Measurements from ENCODE around the gene CDH5. TPM values are rescaled to one million over a fixed set of nuclear protein-coding genes. Genes with fewer than 3 reads are reported as not detected.

Gene CDH5
- total RNA-seq, 1 donor from 2014 or later, result not detected

DNA sequence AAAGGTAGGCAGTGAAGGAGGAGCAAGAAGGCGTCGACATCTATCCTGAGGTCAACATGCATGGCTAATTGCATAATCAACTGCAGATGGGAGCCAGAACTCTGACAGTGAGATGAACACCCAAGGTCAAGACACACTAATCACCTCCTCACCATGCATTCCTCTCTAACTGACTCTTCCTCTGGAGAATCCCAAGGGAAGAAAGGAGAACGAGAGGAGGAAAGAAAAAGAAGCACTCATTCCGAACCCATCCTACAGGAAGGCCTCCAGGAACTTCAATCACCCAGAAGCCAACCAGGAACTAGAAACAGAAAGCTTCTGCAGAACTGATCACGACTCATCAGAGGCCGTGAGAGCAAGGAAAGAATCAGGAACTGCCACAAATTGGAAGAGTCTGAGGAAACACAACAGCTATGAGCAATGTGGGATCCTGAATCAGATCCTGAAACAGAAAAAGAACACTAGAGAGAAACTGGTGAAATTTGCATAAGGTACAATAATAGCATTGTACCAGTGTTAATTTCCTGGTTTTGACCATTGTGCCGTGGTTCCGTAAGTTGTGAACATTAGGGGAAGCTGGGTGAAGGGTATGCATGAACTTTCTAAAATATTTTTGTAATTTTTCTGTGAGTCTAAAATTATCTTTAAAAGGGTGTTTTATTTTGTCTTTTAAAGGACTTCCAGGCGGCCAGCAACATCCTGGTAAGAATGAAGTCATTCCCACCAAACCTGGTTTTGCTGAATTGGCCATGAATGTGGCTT is 50.6 kb downstream of the CDH5 start:
- Mint-ChIP-seq H3K27me3 (peaks cover 12% of the 10 kb centered on the region), H3K27ac (no peak overlapping the region), H3K9me3 (peaks cover 9% of the 10 kb centered on the region), H3K4me3 (no peak overlapping the region), H3K36me3 (ENCODE audit: low read depth) (peaks cover 4% of the 10 kb centered on the region), H3K4me1 (peaks cover 19% of the 10 kb centered on the region)
- DNase-seq, result no peak
- intact Hi-C loops (cut with micrococcal nuclease), result no loop called here

DNA sequence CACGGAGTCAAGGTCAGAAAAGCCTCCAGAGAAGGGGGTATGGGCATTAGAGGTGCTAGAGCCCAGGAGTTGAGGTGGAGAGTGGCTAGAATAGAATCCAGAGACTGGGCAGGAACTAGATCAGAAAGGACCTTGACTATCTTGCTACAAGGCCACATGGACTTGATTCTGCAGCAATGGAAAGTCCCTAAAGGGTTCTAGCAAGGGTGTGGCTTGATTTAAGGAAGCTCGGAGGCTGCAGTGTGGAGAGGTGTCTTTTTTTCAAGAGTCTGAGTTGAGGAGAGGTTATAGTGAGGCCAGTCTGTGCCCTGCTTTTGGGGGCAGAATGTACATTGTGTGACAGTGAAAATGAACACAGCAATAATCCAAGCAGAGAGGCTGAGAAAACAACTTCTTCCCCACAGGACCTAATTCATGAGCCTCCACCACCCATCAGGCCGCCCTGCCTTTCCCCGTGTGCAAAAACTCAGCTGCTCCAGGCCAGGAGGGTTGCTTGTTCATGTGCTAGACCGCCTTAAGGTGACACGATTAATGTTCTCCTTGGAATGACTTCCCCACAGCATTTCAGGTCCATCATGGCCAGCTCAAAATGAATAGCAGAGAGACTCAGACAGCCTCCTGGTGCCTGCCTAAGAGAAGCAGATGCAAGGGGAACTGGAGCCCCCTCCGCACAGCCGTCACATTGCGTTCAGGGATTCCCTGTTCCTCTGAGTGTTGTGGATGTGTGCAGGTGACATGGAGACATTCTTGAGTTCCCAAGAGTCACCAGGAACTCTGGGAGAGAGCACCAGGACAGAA is 51.9 kb downstream of the CDH5 start:
- intact Hi-C loops (cut with micrococcal nuclease), result no loop called here
- H3K27ac Mint-ChIP-seq, result peak overlapping the region; percentile 3

DNA sequence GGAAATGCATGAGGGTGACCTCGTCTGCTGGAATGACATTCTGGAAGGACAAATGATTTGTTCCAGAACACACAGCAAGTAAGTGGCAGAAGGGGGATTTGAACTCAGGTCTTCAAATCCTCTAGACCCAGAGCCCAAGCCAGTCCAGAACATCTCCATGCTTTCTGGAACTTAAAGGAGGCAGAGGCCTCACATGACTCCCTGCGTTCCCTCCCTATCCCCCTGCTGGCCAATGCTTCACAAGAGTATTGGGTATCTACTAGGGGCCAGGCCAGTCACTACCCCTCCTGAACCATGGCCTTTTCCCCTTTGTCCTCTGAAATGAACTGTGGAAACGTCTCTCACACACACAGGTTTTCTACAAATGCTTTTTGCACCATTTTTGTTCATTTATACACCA is 53.0 kb downstream of the CDH5 start:
- DNase-seq, result no peak
- Mint-ChIP-seq H3K9me3 (peaks cover 5% of the 10 kb centered on the region), H3K4me1 (peaks cover 19% of the 10 kb centered on the region), H3K27me3 (peaks cover 31% of the 10 kb centered on the region), H3K36me3 (ENCODE audit: low read depth) (peaks cover 2% of the 10 kb centered on the region), H3K27ac (no peak overlapping the region), H3K4me3 (no peak overlapping the region)
- intact Hi-C loops (cut with micrococcal nuclease), result no loop called here

More for the DNA sequence above, 51.9 kb downstream of the CDH5 start:
- Mint-ChIP-seq H3K4me1 (peaks cover 19% of the 10 kb centered on the region), H3K9me3 (peaks cover 5% of the 10 kb centered on the region), H3K36me3 (ENCODE audit: low read depth) (peaks cover 2% of the 10 kb centered on the region), H3K27me3 (peaks cover 22% of the 10 kb centered on the region), H3K4me3 (peak overlapping the region; percentile 19)
- peak; percentile 65 for DNase-seq

DNA sequence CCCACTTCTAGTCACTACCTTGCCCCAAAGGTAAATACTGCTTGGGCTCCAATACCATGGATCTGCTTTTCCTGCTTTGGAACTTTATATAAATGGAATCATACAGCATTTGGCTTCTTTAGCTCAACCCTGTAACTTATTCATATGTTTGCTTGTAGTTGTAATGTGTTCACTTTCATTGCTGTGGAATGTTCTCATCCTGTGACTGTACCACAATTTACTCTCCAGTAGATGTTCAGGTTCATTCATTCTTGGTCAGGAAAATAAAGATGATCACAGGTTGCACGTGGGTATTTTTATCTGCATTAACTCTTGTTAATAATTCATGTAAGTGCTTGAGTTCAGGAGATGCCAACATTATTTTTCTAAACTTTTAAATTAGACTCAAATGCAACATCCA is 53.9 kb downstream of the CDH5 start:
- Mint-ChIP-seq H3K4me3 (no peak overlapping the region), H3K4me1 (peaks cover 19% of the 10 kb centered on the region), H3K27me3 (peaks cover 38% of the 10 kb centered on the region), H3K9me3 (no peaks in the 10 kb centered on the region), H3K27ac (no peak overlapping the region), H3K36me3 (ENCODE audit: low read depth) (no peaks in the 10 kb centered on the region)
- intact Hi-C loops (cut with micrococcal nuclease), result no loop called here
- DNase-seq, result no peak

DNA sequence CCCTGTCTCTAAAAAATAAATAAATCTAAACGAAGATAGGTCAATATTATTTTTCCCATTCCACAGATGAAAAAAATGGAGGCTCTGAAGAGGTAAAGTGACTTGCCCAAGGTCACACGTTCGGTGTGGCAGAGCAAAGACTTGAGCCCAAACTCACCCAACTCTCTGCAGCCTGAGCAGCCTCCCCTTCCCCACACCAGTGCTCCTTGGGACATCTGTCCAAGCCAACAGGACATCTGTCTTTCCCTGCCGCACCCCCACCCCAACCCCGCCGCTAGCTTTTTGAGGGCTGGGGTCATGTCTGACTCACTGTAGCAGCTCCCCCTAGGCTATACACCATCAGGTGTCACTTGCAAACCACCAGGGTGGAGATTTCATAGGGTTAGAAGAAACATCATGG is 55.4 kb downstream of the CDH5 start:
- no peak for DNase-seq
- peaks cover 46% of the 10 kb centered on the region for H3K27me3 Mint-ChIP-seq
- no peak overlapping the region for H3K4me3 Mint-ChIP-seq
- no peaks in the 10 kb centered on the region for H3K36me3 Mint-ChIP-seq (ENCODE audit: low read depth)
- no peak overlapping the region for H3K27ac Mint-ChIP-seq
- intact Hi-C loops (cut with micrococcal nuclease), result no loop called here
- H3K9me3 Mint-ChIP-seq, result no peaks in the 10 kb centered on the region
- H3K4me1 Mint-ChIP-seq, result peaks cover 18% of the 10 kb centered on the region

DNA sequence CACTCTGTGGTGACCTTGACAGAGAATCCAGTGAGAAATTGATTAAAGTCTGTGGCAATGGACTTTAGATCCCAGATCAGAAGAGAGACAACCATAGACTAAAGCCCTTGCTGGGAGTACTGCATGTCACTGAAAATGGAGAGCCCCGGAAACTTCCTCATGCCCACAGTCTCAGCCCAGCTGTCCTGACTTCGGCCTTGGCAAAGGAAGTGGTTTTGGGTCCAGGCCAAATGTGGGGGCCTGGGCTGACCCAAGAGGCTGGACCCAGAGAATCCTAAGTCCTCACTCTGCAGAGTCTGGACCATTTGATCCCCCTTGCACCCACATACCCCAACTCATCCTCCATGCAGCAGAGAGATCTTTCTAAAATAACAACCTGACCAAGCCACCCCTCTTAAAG is 55.9 kb downstream of the CDH5 start:
- Mint-ChIP-seq H3K36me3 (ENCODE audit: low read depth) (no peaks in the 10 kb centered on the region), H3K4me3 (no peak overlapping the region), H3K9me3 (no peaks in the 10 kb centered on the region), H3K27me3 (peaks cover 46% of the 10 kb centered on the region), H3K4me1 (peaks cover 15% of the 10 kb centered on the region), H3K27ac (no peak overlapping the region)
- no peak for DNase-seq
- intact Hi-C loops (cut with micrococcal nuclease), result no loop called here

DNA sequence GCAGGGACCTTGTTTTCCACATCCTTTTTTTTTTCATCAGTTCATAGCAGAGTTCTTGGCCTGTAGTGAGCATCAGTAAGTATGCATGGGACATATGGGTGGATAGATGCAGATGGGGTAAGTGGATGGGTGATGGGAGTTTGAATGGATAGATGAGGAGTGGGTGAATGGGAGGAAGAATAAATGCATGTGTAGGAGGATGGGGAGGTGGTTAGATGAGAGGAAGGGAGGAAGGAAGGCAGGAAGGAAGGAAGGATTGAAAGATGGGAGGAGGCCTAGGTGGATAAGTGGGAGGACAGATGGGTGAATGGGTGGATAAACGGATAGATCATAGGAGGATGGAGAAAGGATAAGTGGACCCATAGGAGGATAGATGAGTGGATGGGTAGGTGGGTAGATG is 56.7 kb downstream of the CDH5 start:
- no peak overlapping the region for H3K4me3 Mint-ChIP-seq
- H3K4me1 Mint-ChIP-seq, result peaks cover 8% of the 10 kb centered on the region
- DNase-seq, result no peak
- H3K9me3 Mint-ChIP-seq, result no peaks in the 10 kb centered on the region
- intact Hi-C loops (cut with micrococcal nuclease), result no loop called here
- H3K36me3 Mint-ChIP-seq (ENCODE audit: low read depth), result no peaks in the 10 kb centered on the region
- no peak overlapping the region for H3K27ac Mint-ChIP-seq
- peaks cover 47% of the 10 kb centered on the region for H3K27me3 Mint-ChIP-seq

DNA sequence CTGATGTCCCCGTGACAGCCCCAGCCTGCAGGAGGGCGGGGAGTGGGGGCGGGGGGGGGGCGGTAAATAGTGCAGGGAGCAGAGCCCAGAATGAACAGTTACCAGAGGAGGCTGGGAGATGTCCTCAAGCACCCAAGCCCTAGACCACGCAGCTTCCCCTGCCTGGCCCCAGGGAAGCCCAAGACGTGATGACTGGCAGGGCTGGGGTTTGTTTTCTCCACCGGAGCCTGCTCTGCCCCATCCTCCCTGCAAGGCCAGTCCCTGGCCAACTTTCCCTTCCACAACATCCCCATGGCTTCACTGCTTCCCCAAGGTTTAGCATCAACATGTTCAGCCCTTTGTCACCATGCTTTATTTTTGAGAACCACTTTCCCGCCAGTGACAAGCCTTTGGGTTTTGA is 59.2 kb downstream of the CDH5 start:
- H3K9me3 Mint-ChIP-seq, result no peaks in the 10 kb centered on the region
- no peaks in the 10 kb centered on the region for H3K36me3 Mint-ChIP-seq (ENCODE audit: low read depth)
- peaks cover 2% of the 10 kb centered on the region for H3K4me1 Mint-ChIP-seq
- H3K27ac Mint-ChIP-seq, result no peak overlapping the region
- H3K4me3 Mint-ChIP-seq, result no peak overlapping the region
- intact Hi-C loops (cut with micrococcal nuclease), result no loop called here
- DNase-seq, result no peak
- H3K27me3 Mint-ChIP-seq, result peaks cover 67% of the 10 kb centered on the region

DNA sequence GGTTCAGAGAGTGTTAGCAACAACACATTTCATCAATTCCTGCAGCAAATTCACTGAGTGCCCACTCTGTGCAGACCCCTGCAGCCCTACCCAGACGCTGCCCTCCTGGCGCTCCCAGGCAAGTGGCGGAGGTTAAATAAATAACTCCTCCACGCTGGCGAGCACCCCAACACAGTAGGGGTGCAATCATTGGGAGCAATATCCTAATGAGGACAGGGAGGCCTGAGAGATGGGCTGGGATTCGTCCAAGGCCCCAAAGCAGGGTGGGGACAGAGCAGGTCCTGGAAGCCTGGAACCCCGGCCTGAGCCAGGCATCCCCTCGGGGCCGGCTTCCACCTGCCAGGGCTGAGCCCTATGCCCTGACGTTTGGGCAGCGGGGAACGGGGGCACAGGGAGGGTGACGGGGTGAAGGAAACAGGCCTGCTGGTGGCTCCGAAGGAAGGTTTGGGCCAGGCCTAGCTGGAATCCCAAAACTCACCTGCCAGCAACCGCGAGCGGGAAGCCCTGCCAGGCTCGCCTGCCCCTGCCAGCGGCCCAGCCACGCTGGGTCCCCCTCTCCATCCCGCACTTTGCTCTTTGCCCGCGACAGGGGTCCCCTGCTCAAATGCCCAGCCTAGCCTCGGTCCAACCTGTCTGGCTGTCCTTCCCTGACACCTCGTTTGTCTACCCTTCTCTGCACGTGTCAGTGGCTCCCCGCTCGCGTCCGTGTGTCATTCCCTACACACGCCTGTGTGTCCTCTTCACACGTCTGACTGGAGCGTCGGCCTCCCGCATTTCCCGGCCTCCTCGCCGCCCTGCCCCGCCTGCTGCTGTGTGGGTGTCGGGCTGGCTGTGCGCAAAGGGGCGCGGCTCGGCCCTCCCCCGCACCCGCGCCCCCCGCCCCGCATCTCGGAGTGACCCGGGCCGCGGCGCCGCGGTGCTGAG is 59.9 kb downstream of the CDH5 start:
- no peak overlapping the region for H3K27ac Mint-ChIP-seq
- peaks cover 69% of the 10 kb centered on the region for H3K27me3 Mint-ChIP-seq
- no peak for DNase-seq
- H3K4me1 Mint-ChIP-seq, result peaks cover 2% of the 10 kb centered on the region
- intact Hi-C loops (cut with micrococcal nuclease), result no loop called here
- H3K36me3 Mint-ChIP-seq (ENCODE audit: low read depth), result no peaks in the 10 kb centered on the region
- H3K9me3 Mint-ChIP-seq, result no peaks in the 10 kb centered on the region
- H3K4me3 Mint-ChIP-seq, result peak overlapping the region; percentile 13

DNA sequence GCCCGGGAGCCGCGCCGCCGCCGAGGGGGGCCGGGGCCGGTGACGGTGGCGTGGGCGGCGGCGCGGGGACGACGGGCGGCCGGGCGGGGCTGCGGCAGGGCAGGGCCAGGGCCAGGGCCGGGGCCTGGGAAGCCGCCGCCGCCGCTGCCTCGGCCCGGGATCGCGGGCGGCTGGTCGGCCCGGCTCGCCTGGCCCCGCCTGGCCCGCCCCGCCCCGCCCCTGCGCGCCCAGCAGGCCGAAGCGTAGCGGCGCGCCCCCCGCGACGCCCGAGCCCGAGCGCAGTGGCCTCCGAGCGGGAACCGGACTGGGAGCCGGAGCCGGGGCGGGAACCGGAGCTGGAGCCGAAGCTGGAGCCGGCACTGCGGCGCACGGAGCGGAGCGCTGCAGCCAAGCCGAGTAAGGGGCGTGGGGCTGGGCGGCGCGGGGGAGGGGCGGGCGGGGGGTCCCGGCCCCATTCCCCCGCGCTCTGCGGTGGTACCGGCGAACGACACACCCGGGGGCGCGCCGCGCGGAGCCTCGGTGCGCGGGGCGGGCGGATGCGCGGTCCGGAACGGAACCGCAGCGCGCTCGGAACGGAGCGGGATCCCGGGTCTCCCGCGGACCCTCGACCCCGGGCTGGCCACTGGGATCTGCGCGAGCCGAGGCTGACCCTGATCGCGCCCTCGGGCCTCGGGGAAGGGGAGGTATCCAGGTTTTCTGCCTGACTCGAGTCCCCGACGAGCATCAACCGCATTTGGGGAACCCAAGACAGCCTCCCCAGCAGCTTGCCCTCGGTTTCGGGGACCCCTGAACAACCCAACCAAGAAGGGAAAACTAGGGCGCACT is 60.8 kb downstream of the CDH5 start, which contains the start of gene BEAN1:
Gene BEAN1, plus strand, starts transcription at position 260 of the 825 bp plus-strand sequence. CDS start 10,382 bp downstream, outside the sequence.
- no peak for DNase-seq
- H3K27me3 Mint-ChIP-seq, result peaks cover 75% of the 10 kb centered on the region
- peaks cover 2% of the 10 kb centered on the region for H3K4me1 Mint-ChIP-seq
- no peak within 1 kb of the TSS for H3K27ac Mint-ChIP-seq
- H3K36me3 Mint-ChIP-seq (ENCODE audit: low read depth), result no peaks in the 10 kb centered on the region
- peak within 1 kb of the TSS; percentile 15 for H3K4me3 Mint-ChIP-seq
- intact Hi-C loops (cut with micrococcal nuclease), result no loop called here
- H3K9me3 Mint-ChIP-seq, result no peaks in the 10 kb centered on the region

DNA sequence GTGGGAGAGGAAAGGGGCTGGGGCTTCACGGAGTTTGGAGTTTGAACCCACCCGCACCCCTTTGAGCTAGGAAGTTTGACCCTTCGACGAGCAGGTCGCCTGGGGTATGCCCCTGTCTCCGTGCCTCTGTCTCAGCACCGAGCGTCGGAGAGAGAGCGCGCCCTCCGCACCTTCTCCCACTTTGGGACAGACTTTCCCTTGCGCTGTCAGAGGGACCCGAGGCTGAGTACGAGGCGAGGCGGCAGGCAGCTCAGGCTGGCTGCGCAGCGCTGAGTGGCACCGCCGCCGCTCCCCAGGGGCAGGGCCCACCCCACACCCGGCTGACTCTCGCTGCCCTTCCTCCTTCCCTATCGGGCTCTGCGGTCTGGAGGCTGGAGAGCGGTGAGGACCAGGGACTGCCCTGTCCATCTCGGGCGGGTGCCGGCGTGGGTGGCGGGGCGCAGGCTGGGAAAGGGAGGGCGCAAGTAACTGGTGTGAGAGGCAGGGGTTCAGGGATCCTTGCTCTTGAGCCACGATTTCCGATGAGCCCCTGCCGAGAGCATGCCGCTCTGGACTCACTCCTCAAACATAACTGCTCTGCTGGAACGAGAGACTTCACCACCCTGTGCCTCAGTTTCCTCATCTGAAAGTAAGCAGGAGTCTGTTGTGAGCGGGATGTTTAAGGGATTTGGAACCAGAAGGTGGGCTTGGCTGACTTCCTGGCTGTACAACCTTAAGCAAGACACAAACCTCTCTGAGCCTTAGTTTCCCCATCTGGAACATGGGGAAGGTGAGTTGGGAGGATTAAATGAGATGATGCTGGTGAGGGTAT is 61.6 kb downstream of the CDH5 start:
- Mint-ChIP-seq H3K27me3 (peaks cover 74% of the 10 kb centered on the region), H3K9me3 (no peaks in the 10 kb centered on the region), H3K27ac (no peak overlapping the region), H3K4me3 (peak overlapping the region; percentile 15), H3K4me1 (peaks cover 2% of the 10 kb centered on the region), H3K36me3 (ENCODE audit: low read depth) (no peaks in the 10 kb centered on the region)
- DNase-seq, result no peak
- intact Hi-C loops (cut with micrococcal nuclease), result no loop called here

DNA sequence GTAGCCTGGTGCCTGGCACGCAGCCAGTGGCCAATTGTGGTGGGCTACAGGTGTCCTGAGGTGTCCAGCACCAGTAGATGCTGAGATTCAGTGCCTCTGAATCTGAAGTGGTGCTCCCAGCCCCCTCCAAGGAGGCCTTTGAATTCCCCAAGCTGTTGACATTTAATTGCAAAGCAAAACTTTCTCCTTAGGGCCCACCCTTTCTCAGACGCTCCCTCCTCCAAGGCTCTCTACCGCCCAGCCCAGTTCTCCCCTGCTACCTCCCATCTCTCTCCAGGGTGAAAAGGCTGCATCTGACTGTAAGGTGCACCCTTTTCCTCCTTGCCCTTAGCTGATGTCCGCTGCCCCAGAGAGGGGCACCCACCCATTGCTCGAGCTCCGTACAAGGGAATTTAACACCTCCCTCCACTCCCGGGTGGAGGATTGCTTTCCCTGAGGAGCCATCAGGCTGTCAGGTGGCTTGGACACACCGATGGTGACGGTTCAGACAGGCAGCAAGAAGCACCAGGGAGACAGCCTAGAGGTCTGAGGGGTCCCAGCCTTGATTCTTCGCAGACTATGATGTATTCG is 62.3 kb downstream of the CDH5 start:
- no peaks in the 10 kb centered on the region for H3K9me3 Mint-ChIP-seq
- H3K4me3 Mint-ChIP-seq, result peak overlapping the region; percentile 9
- intact Hi-C loops (cut with micrococcal nuclease), result no loop called here
- no peaks in the 10 kb centered on the region for H3K36me3 Mint-ChIP-seq (ENCODE audit: low read depth)
- peaks cover 2% of the 10 kb centered on the region for H3K4me1 Mint-ChIP-seq
- peaks cover 72% of the 10 kb centered on the region for H3K27me3 Mint-ChIP-seq
- H3K27ac Mint-ChIP-seq, result no peak overlapping the region
- DNase-seq, result no peak

All from activated CD4-positive, alpha-beta T cell treated with anti-CD3 and anti-CD28 coated beads, Interleukin-2, amount 10 ng/mL, durations not matched to agents 24 days and 14 days (primary cell).